Measurements from ENCODE around the gene NLGN4X. TPM values are rescaled to one million over a fixed set of nuclear protein-coding genes. Genes with fewer than 3 reads are reported as not detected.
A peak's percentile ranks its signal among the peaks of the same experiment; 100 is the strongest.

NLGN4X gene
- total RNA-seq, 1 donor from 2014 or later: 51.5 TPM

DNA sequence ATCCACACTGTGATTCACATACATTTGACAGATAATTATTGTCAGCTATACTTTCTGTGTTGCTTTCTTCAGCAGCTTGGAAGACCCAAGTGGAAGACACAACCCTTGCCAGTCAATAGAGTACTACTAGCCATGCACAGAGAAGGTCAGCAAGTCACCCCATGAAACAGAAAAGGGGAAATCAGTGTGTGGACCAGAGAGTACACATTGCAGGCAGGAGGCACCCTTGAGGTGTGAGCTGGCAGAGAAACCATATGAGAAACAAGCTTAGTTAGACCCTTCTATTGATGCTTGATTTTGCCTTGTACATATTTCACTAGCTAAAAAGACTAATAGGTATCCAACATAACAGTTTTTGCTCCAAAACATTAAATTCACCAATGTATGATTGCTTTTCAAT is 99.5 kb downstream of the NLGN4X start:
- H3K36me3 Mint-ChIP-seq: no peaks in the 10 kb centered on the region
- no peak for DNase-seq (ENCODE audit: extremely low spot score, unreplicated experiment)

DNA sequence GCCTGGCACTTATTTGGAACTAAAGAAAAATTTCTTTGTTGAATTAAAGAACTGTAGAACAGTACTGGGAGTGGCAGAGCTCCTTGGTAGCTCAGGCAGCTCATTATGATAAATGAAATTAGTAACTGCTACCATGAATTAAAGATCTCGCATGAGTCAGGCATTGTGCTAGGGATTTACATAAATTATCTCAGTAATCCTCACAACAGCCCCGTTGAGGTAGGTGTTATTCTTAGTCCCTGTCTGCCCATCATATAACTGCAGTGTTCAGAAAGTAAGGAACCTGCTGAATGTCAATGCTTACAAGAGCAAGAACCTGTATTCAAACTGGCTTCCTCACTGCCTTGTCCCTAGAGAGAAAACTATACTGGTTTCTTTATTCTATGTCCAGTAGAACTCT is 108.3 kb downstream of the NLGN4X start:
- peaks cover 5% of the 10 kb centered on the region for H3K36me3 Mint-ChIP-seq
- H3K27ac Mint-ChIP-seq: no peak overlapping the region
- H3K9me3 Mint-ChIP-seq: no peaks in the 10 kb centered on the region
- no peaks in the 10 kb centered on the region for H3K27me3 Mint-ChIP-seq
- TF ChIP-seq, protein P1, sequence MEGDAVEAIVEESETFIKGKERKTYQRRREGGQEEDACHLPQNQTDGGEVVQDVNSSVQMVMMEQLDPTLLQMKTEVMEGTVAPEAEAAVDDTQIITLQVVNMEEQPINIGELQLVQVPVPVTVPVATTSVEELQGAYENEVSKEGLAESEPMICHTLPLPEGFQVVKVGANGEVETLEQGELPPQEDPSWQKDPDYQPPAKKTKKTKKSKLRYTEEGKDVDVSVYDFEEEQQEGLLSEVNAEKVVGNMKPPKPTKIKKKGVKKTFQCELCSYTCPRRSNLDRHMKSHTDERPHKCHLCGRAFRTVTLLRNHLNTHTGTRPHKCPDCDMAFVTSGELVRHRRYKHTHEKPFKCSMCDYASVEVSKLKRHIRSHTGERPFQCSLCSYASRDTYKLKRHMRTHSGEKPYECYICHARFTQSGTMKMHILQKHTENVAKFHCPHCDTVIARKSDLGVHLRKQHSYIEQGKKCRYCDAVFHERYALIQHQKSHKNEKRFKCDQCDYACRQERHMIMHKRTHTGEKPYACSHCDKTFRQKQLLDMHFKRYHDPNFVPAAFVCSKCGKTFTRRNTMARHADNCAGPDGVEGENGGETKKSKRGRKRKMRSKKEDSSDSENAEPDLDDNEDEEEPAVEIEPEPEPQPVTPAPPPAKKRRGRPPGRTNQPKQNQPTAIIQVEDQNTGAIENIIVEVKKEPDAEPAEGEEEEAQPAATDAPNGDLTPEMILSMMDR (conservative IDR thresholded peaks at IDR 0.05): no peak
- no peak for DNase-seq (ENCODE audit: extremely low spot score, unreplicated experiment)
- H3K4me1 Mint-ChIP-seq (ENCODE audit: unreplicated experiment): no peaks in the 10 kb centered on the region
- H3K4me3 Mint-ChIP-seq: no peak overlapping the region

More for the DNA sequence above, 99.5 kb downstream of the NLGN4X start:
- TF ChIP-seq, protein P1 (conservative IDR thresholded peaks at IDR 0.05): no peak
- H3K4me3 Mint-ChIP-seq: no peak overlapping the region
- H3K27me3 Mint-ChIP-seq: no peaks in the 10 kb centered on the region
- H3K27ac Mint-ChIP-seq: no peak overlapping the region
- no peaks in the 10 kb centered on the region for H3K9me3 Mint-ChIP-seq
- peaks cover 7% of the 10 kb centered on the region for H3K4me1 Mint-ChIP-seq (ENCODE audit: unreplicated experiment)

DNA sequence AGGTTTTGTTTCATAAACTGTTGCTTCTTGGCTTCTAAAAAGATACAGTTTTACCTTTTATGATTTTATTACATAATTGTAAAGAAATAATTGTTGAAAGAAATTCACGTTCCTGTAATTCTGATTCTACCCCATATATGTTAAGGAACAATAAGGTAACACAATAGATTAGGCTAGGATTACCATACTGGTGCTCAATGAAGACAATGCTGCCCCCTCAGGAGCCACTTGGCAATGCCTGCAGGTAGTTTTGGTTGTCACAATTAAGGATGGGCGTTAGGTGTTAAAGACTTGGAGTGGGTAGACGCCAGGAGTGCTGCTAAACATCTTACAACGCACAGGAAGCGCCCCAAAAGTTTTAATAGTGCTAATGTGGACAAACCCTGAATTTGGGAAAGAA is 133.2 kb downstream of the NLGN4X start:
- Mint-ChIP-seq H3K4me1 (ENCODE audit: unreplicated experiment) (no peaks in the 10 kb centered on the region), H3K9me3 (peaks cover 5% of the 10 kb centered on the region), H3K27ac (no peak overlapping the region), H3K4me3 (no peak overlapping the region), H3K27me3 (no peaks in the 10 kb centered on the region), H3K36me3 (peaks cover 5% of the 10 kb centered on the region)
- no peak for DNase-seq (ENCODE audit: extremely low spot score, unreplicated experiment)
- TF ChIP-seq, protein P1 (conservative IDR thresholded peaks at IDR 0.05): peak; percentile 59

DNA sequence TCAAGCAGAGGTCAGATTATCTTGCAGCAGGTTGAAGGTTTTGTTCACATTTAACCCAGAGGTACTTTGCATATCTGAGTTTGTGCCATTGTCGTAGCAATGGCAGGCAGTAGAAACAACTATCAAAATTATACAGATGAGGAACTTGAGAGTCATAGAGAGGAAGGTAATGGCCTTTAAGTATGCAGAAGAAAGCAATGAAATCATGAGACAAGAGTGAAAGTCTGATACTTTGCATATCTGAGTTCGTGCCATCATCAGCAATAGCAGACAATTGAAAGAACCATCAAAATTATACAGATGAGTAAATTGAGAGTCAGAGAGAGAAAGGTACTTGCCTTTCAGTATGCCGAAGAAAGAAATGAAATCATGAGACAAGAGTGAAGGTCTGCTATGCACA is 154.1 kb downstream of the NLGN4X start:
- DNase-seq (ENCODE audit: extremely low spot score, unreplicated experiment): no peak
- H3K9me3 Mint-ChIP-seq: peaks cover 4% of the 10 kb centered on the region
- TF ChIP-seq, protein P1 (conservative IDR thresholded peaks at IDR 0.05): no peak
- H3K27ac Mint-ChIP-seq: no peak overlapping the region
- no peaks in the 10 kb centered on the region for H3K4me1 Mint-ChIP-seq (ENCODE audit: unreplicated experiment)
- H3K27me3 Mint-ChIP-seq: no peaks in the 10 kb centered on the region
- H3K36me3 Mint-ChIP-seq: peaks cover 3% of the 10 kb centered on the region
- H3K4me3 Mint-ChIP-seq: no peak overlapping the region

DNA sequence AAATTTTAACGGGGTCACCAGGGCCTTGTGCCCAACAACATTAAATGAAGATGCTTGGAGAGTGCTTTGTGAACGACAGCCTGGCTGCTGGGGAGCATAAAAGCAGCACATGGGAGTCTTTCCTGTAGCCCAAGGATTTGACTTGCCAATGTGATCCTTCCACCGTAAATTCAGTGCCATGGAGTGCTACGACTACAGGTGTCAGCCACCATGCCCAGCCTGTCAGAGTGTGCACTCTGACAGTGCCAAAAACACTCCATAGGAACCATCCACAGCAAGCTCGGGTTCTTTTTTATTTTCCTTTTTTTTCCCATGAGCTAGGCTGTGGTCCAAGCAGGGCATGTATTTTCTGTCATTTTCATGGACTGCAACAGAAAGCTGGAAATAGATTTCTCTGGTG is 156.9 kb downstream of the NLGN4X start:
- no peak overlapping the region for H3K27ac Mint-ChIP-seq
- H3K36me3 Mint-ChIP-seq: peaks cover 3% of the 10 kb centered on the region
- no peak overlapping the region for H3K4me3 Mint-ChIP-seq
- H3K9me3 Mint-ChIP-seq: peaks cover 4% of the 10 kb centered on the region
- TF ChIP-seq, protein P1 (conservative IDR thresholded peaks at IDR 0.05): no peak
- H3K27me3 Mint-ChIP-seq: no peaks in the 10 kb centered on the region
- DNase-seq (ENCODE audit: extremely low spot score, unreplicated experiment): no peak
- no peaks in the 10 kb centered on the region for H3K4me1 Mint-ChIP-seq (ENCODE audit: unreplicated experiment)

DNA sequence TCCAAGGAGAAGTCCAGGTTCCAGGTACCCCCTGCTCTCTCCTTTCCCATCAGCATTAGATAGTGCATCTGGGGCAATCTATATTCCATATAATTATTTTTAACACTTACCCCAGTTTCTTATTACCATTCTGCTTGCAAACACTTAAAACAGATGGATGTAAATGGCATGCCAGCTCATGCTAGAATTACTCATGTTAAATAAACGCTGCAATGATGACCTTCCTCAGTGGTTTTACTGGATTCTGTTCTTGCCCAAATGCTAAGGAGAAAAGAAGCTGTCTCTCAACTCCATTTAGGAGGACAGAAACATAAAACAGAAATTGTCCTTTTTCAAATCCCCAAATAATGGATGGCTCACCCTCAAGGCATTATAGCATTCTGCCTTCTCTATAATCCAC is 161.1 kb downstream of the NLGN4X start:
- Mint-ChIP-seq H3K4me3 (no peak overlapping the region), H3K4me1 (ENCODE audit: unreplicated experiment) (no peaks in the 10 kb centered on the region), H3K27me3 (no peaks in the 10 kb centered on the region), H3K27ac (no peak overlapping the region), H3K36me3 (no peaks in the 10 kb centered on the region), H3K9me3 (no peaks in the 10 kb centered on the region)
- DNase-seq (ENCODE audit: extremely low spot score, unreplicated experiment): no peak
- TF ChIP-seq, protein P1 (conservative IDR thresholded peaks at IDR 0.05): no peak

Data from type B pancreatic cell (in vitro differentiated cells).